ENCODE results near the gene AADACL2. TPM values are rescaled to one million over a fixed set of nuclear protein-coding genes. Genes with fewer than 3 reads are reported as not detected.
"Not testable (repeated sequence)": the region's sequence is repeated elsewhere in the genome, so short reads cannot be mapped to it uniquely, and the experiment has no call there.

AADACL2 gene
- total and polyA plus RNA-seq, 7 experiments from 2014 or later: not detected

DNA sequence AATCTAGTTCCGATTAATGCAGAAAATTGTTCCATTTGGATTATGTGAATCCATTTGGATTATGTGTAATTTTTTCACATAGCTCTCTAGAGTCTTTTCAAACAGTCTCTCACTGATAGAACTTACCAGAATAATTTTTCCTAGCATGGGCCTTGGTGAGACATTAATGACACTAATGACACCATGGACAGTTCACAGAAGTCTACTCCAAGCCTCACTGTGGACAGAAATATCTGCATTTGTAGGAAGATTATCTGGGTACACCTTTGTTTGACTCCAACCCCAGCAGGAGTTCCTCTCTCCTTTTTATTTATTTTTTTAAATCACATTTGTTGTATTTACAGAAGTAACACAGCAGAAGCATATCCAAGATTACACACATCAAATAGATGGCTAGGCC is 27.9 kb downstream of the AADACL2 start:
- no peaks in the 10 kb centered on the region for H3K27me3 ChIP-seq (ENCODE audit: control insufficient read depth in 2 of 2, insufficient read depth in 2 of 2, low read length in 2 of 2)
- Mint-ChIP-seq H3K9me3 (peaks cover 0 to 4% (median 0%) of the 10 kb centered on the region in 11 donors), H3K27me3 (peaks cover 0 to 6% (median 0%) of the 10 kb centered on the region in 5 donors), H3K4me3 (no peak overlapping the region), H3K4me1 (no peaks in the 10 kb centered on the region), H3K36me3 (no peaks in the 10 kb centered on the region), H3K27ac (no peak overlapping the region)
- intact Hi-C loops (cut with micrococcal nuclease): no loop called here
- ChIA-PET POLR2A (no interaction called here), CTCF (no interaction called here)
- no peak for ATAC-seq
- H3K4me3 ChIP-seq (ENCODE audit: low read length): no peak overlapping the region
- H3K36me3 ChIP-seq (ENCODE audit: control insufficient read depth in 2 of 3, insufficient read depth in 3 of 3, low read length in 3 of 3): no peaks in the 10 kb centered on the region
- H3K9me3 ChIP-seq (ENCODE audit: control insufficient read depth in 2 of 3, low read length in 3 of 3): no peaks in the 10 kb centered on the region
- no peak overlapping the region for H3K27ac ChIP-seq (ENCODE audit: low read depth, low read length)
- DNase-seq: no peak
- no peaks in the 10 kb centered on the region for H3K4me1 ChIP-seq (ENCODE audit: control insufficient read depth in 2 of 2, insufficient read depth in 2 of 2, low read length in 2 of 2)

DNA sequence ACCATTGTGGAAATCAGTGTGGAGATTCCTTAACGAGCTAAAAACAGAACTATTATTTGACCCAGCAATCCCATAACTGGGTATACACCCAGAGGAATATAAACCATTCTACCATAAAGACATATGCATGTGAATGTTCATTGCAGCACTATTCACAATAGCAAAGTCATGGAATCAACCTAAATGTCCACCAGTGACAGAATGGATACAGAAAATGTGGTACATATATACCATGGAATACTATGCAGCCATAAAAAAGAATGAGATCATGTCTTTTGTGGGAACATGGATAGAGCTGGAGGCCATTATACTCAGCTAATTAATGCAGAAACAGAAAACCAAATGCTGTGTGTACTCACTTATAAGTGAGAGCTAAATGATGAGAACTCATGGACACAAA is 31.0 kb downstream of the AADACL2 start:
- H3K4me3 ChIP-seq (ENCODE audit: low read length); DNase-seq; POLR2A ChIA-PET; ATAC-seq; CTCF ChIA-PET; H3K4me3 Mint-ChIP-seq; H3K27ac ChIP-seq (ENCODE audit: low read depth, low read length); H3K27ac Mint-ChIP-seq; H3K9me3 ChIP-seq (ENCODE audit: control insufficient read depth in 2 of 3, low read length in 3 of 3); H3K9me3 Mint-ChIP-seq; H3K4me1 ChIP-seq (ENCODE audit: control insufficient read depth in 2 of 2, insufficient read depth in 2 of 2, low read length in 2 of 2); H3K4me1 Mint-ChIP-seq; H3K36me3 ChIP-seq (ENCODE audit: control insufficient read depth in 2 of 3, insufficient read depth in 3 of 3, low read length in 3 of 3); H3K36me3 Mint-ChIP-seq; intact Hi-C loops (cut with micrococcal nuclease); H3K27me3 ChIP-seq (ENCODE audit: control insufficient read depth in 2 of 2, insufficient read depth in 2 of 2, low read length in 2 of 2): not testable (repeated sequence)
- peaks cover 0 to 13% (median 3%) of the 10 kb centered on the region in 5 donors for H3K27me3 Mint-ChIP-seq

DNA sequence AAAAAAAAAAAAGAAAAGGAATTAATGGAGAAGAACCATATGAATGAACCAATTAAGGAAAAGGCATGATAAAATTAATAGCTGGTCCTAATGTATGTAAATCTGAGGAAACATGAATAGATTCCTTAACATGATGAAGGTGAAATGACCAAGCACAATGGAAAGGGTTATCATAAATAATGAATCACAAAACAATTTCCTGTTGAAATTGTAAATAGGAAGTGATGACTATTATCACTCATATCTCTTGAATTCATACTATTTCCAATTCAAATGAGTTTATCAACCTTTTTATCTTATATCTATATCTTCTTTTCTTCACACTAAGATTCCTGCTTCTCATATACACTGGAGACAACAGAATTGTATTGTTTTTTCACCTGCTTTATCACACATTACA is 32.0 kb downstream of the AADACL2 start:
- ChIA-PET POLR2A (no interaction called here), CTCF (no interaction called here)
- H3K4me1 ChIP-seq (ENCODE audit: control insufficient read depth in 2 of 2, insufficient read depth in 2 of 2, low read length in 2 of 2): no peaks in the 10 kb centered on the region
- Mint-ChIP-seq H3K27ac (no peak overlapping the region), H3K4me1 (no peaks in the 10 kb centered on the region), H3K9me3 (peaks cover 0 to 4% (median 0%) of the 10 kb centered on the region in 11 donors), H3K4me3 (no peak overlapping the region), H3K27me3 (peaks cover 0 to 13% (median 3%) of the 10 kb centered on the region in 5 donors), H3K36me3 (no peaks in the 10 kb centered on the region)
- DNase-seq (no peak), ATAC-seq (no peak)
- intact Hi-C loops (cut with micrococcal nuclease): no loop called here
- H3K4me3 ChIP-seq (ENCODE audit: low read length): no peak overlapping the region
- no peaks in the 10 kb centered on the region for H3K9me3 ChIP-seq (ENCODE audit: control insufficient read depth in 2 of 3, low read length in 3 of 3)
- H3K27me3 ChIP-seq (ENCODE audit: control insufficient read depth in 2 of 2, insufficient read depth in 2 of 2, low read length in 2 of 2): no peaks in the 10 kb centered on the region
- no peaks in the 10 kb centered on the region for H3K36me3 ChIP-seq (ENCODE audit: control insufficient read depth in 2 of 3, insufficient read depth in 3 of 3, low read length in 3 of 3)
- no peak overlapping the region for H3K27ac ChIP-seq (ENCODE audit: low read depth, low read length)

GRCh38 chr3:151766454-151766853 is 32.7 kb downstream of the AADACL2 start:
- ChIA-PET POLR2A (no interaction called here), CTCF (no interaction called here)
- Mint-ChIP-seq H3K36me3 (no peaks in the 10 kb centered on the region), H3K4me3 (no peak overlapping the region), H3K4me1 (no peaks in the 10 kb centered on the region), H3K27ac (no peak overlapping the region), H3K9me3 (peaks cover 0 to 4% (median 0%) of the 10 kb centered on the region in 11 donors), H3K27me3 (peaks cover 0 to 13% (median 3%) of the 10 kb centered on the region in 5 donors)
- Histone ChIP-seq H3K27ac (ENCODE audit: low read depth, low read length) (no peak overlapping the region), H3K4me3 (ENCODE audit: low read length) (no peak overlapping the region), H3K36me3 (ENCODE audit: control insufficient read depth in 2 of 3, insufficient read depth in 3 of 3, low read length in 3 of 3) (no peaks in the 10 kb centered on the region), H3K9me3 (ENCODE audit: control insufficient read depth in 2 of 3, low read length in 3 of 3) (no peaks in the 10 kb centered on the region), H3K27me3 (ENCODE audit: control insufficient read depth in 2 of 2, insufficient read depth in 2 of 2, low read length in 2 of 2) (no peaks in the 10 kb centered on the region), H3K4me1 (ENCODE audit: control insufficient read depth in 2 of 2, insufficient read depth in 2 of 2, low read length in 2 of 2) (no peaks in the 10 kb centered on the region)
- DNase-seq (no peak), ATAC-seq (no peak)
- intact Hi-C loops (cut with micrococcal nuclease): no loop called here

DNA sequence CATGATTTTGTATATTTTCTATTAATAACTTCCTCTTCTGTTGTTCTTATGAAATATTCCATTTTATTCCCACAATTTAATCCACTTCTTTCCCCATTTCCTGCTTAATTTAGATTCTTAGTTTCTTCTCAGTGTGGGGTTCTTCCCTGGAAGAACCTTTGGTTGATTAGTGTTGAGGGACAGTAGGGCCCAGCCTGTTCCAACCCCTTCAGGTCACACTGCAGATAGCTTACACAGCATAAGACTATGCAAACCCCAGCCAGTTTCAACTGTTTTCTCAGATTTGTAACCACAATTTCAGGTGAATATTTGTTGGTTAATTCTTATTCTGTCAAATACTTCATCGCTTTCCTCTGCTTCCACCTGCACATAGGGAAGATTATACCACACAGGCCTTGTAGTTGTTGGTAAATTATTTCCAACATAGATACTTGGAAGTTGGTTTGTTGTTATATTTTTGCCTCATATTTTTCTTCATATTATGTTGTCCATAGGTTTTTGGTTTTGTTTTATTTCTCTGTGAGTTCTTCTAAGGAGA is 34.7 kb downstream of the AADACL2 start:
- Mint-ChIP-seq H3K4me3 (no peak overlapping the region), H3K27me3 (peaks cover 0 to 25% (median 7%) of the 10 kb centered on the region in 5 donors), H3K27ac (no peak overlapping the region), H3K9me3 (peaks cover 0 to 4% (median 0%) of the 10 kb centered on the region in 11 donors), H3K4me1 (no peaks in the 10 kb centered on the region), H3K36me3 (no peaks in the 10 kb centered on the region)
- Histone ChIP-seq H3K9me3 (ENCODE audit: control insufficient read depth in 2 of 3, low read length in 3 of 3) (no peaks in the 10 kb centered on the region), H3K27me3 (ENCODE audit: control insufficient read depth in 2 of 2, insufficient read depth in 2 of 2, low read length in 2 of 2) (no peaks in the 10 kb centered on the region), H3K4me1 (ENCODE audit: control insufficient read depth in 2 of 2, insufficient read depth in 2 of 2, low read length in 2 of 2) (no peaks in the 10 kb centered on the region), H3K4me3 (ENCODE audit: low read length) (no peak overlapping the region), H3K36me3 (ENCODE audit: control insufficient read depth in 2 of 3, insufficient read depth in 3 of 3, low read length in 3 of 3) (no peaks in the 10 kb centered on the region), H3K27ac (ENCODE audit: low read depth, low read length) (no peak overlapping the region)
- ATAC-seq (no peak), DNase-seq (no peak)
- intact Hi-C loops (cut with micrococcal nuclease): no loop called here
- CTCF ChIA-PET: interaction anchor here (0.8 kb wide), 1 partner anchor 303 kb away, joined by 3 read pairs; no protein-coding TSS in a partner anchor
- POLR2A ChIA-PET: no interaction called here

GRCh38 chr3:151769175-151769574 is 35.4 kb downstream of the AADACL2 start:
- Histone ChIP-seq H3K27ac (ENCODE audit: low read depth, low read length) (no peak overlapping the region), H3K4me3 (ENCODE audit: low read length) (no peak overlapping the region), H3K36me3 (ENCODE audit: control insufficient read depth in 2 of 3, insufficient read depth in 3 of 3, low read length in 3 of 3) (no peaks in the 10 kb centered on the region), H3K4me1 (ENCODE audit: control insufficient read depth in 2 of 2, insufficient read depth in 2 of 2, low read length in 2 of 2) (no peaks in the 10 kb centered on the region), H3K27me3 (ENCODE audit: control insufficient read depth in 2 of 2, insufficient read depth in 2 of 2, low read length in 2 of 2) (no peaks in the 10 kb centered on the region), H3K9me3 (ENCODE audit: control insufficient read depth in 2 of 3, low read length in 3 of 3) (no peaks in the 10 kb centered on the region)
- H3K4me1 Mint-ChIP-seq: no peaks in the 10 kb centered on the region
- no peaks in the 10 kb centered on the region for H3K36me3 Mint-ChIP-seq
- no peak overlapping the region for H3K27ac Mint-ChIP-seq
- ATAC-seq (no peak), DNase-seq (no peak)
- POLR2A ChIA-PET: no interaction called here
- intact Hi-C loops (cut with micrococcal nuclease): no loop called here
- no peak overlapping the region for H3K4me3 Mint-ChIP-seq
- CTCF ChIA-PET: no interaction called here
- peaks cover 0 to 26% (median 7%) of the 10 kb centered on the region in 5 donors for H3K27me3 Mint-ChIP-seq
- peaks cover 0 to 4% (median 0%) of the 10 kb centered on the region in 11 donors for H3K9me3 Mint-ChIP-seq

DNA sequence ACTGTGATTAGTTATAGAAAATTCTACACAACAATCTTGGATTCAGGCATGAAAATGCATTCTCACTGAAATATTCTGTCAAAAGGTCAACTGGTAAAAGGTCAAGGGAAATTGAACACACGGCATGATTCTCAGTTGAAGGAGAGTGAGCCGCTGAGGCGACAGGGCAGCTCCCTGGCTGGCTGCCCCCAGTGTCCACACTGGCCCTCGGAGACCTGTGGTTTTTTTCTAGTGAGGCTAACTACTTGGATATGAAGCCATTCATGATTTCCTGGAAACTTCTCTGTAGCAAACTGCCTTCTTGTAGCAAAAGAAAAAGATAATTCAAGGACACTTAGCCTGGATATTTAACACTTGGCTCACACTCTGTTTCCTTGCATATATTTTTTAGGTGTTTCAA is 37.2 kb downstream of the AADACL2 start:
- Mint-ChIP-seq H3K9me3 (no peaks in the 10 kb centered on the region), H3K27ac (no peak overlapping the region), H3K36me3 (no peaks in the 10 kb centered on the region), H3K4me3 (no peak overlapping the region), H3K27me3 (peaks cover 0 to 26% (median 12%) of the 10 kb centered on the region in 5 donors), H3K4me1 (peaks cover 0 to 2% (median 0%) of the 10 kb centered on the region in 7 donors)
- Histone ChIP-seq H3K36me3 (ENCODE audit: control insufficient read depth in 2 of 3, insufficient read depth in 3 of 3, low read length in 3 of 3) (no peaks in the 10 kb centered on the region), H3K27me3 (ENCODE audit: control insufficient read depth in 2 of 2, insufficient read depth in 2 of 2, low read length in 2 of 2) (no peaks in the 10 kb centered on the region), H3K27ac (ENCODE audit: low read depth, low read length) (no peak overlapping the region), H3K4me3 (ENCODE audit: low read length) (no peak overlapping the region), H3K4me1 (ENCODE audit: control insufficient read depth in 2 of 2, insufficient read depth in 2 of 2, low read length in 2 of 2) (no peaks in the 10 kb centered on the region), H3K9me3 (ENCODE audit: control insufficient read depth in 2 of 3, low read length in 3 of 3) (no peaks in the 10 kb centered on the region)
- DNase-seq (no peak), ATAC-seq (no peak)
- ChIA-PET CTCF (no interaction called here), POLR2A (no interaction called here)
- intact Hi-C loops (cut with micrococcal nuclease): no loop called here
